ENCODE results near the gene GRAMD2A.
A peak's percentile ranks its signal among the peaks of the same experiment; 100 is the strongest.

GRAMD2A gene

GRCh38 chr15:72197460-72198355 is at the start of gene GRAMD2A:
Gene GRAMD2A (minus strand): TSS chr15:72197787.
- DNase-seq (ENCODE audit: low read depth in 2 of 3, low spot score in 1 of 3) = peak; percentile 19 to 21 (median 20)

- no peak for DNase-seq (ENCODE audit: low read depth in 2 of 3, low spot score in 1 of 3)
Measured at GRCh38 chr15:72242775-72243370, 45.3 kb upstream of the GRAMD2A start.

GRCh38 chr15:72239652-72240051 is 42.1 kb upstream of the GRAMD2A start:
- DNase-seq (ENCODE audit: low read depth in 2 of 3, low spot score in 1 of 3) = no peak

GRCh38 chr15:72238586-72238985 is 41.0 kb upstream of the GRAMD2A start:
- DNase-seq (ENCODE audit: low read depth in 2 of 3, low spot score in 1 of 3) = no peak

GRCh38 chr15:72237853-72238224 is 40.3 kb upstream of the GRAMD2A start:
- DNase-seq (ENCODE audit: low read depth in 2 of 3, low spot score in 1 of 3) = no peak

- peak; percentile 73 to 77 (median 77) for DNase-seq (ENCODE audit: low read depth in 2 of 3, low spot score in 1 of 3)
Measured at GRCh38 chr15:72237029-72237852, 39.7 kb upstream of the GRAMD2A start.

- DNase-seq (ENCODE audit: low read depth in 2 of 3, low spot score in 1 of 3) = no peak
Measured at GRCh38 chr15:72236381-72237003, 38.9 kb upstream of the GRAMD2A start.

GRCh38 chr15:72235298-72235697 is 37.7 kb upstream of the GRAMD2A start:
- DNase-seq (ENCODE audit: low read depth in 2 of 3, low spot score in 1 of 3) = no peak

- DNase-seq (ENCODE audit: low read depth in 2 of 3, low spot score in 1 of 3) = no peak
Measured at GRCh38 chr15:72233769-72234168, 36.2 kb upstream of the GRAMD2A start.

- DNase-seq (ENCODE audit: low read depth in 2 of 3, low spot score in 1 of 3) = peak in 1 of 3 donors; percentile 33
Measured at GRCh38 chr15:72231833-72232478, 34.4 kb upstream of the GRAMD2A start.

GRCh38 chr15:72231066-72231832 is 33.7 kb upstream of the GRAMD2A start, which contains the start of gene PKM:
Gene PKM (minus strand): TSS chr15:72231190. CDS start chr15:72219097, 12,093 bp downstream.
- peak; percentile 97 to 98 (median 98) for DNase-seq (ENCODE audit: low read depth in 2 of 3, low spot score in 1 of 3)

- DNase-seq (ENCODE audit: low read depth in 2 of 3, low spot score in 1 of 3) = peak; percentile 85 to 93 (median 88)
Measured at GRCh38 chr15:72230197-72231065, 32.8 kb upstream of the GRAMD2A start.

GRCh38 chr15:72229947-72230196 is 32.3 kb upstream of the GRAMD2A start:
- DNase-seq (ENCODE audit: low read depth in 2 of 3, low spot score in 1 of 3) = no peak

- DNase-seq (ENCODE audit: low read depth in 2 of 3, low spot score in 1 of 3) = peak in 2 of 3 donors; percentile 23 to 26
Measured at GRCh38 chr15:72229076-72229946, 31.7 kb upstream of the GRAMD2A start.

- DNase-seq (ENCODE audit: low read depth in 2 of 3, low spot score in 1 of 3) = peak in 1 of 3 donors; percentile 19
Measured at GRCh38 chr15:72227720-72228119, 30.1 kb upstream of the GRAMD2A start.

- DNase-seq (ENCODE audit: low read depth in 2 of 3, low spot score in 1 of 3) = peak; percentile 47 to 54 (median 52)
Measured at GRCh38 chr15:72227192-72227586, 29.6 kb upstream of the GRAMD2A start.

GRCh38 chr15:72223278-72223677 is 25.7 kb upstream of the GRAMD2A start:
- DNase-seq (ENCODE audit: low read depth in 2 of 3, low spot score in 1 of 3) = no peak

- no peak for DNase-seq (ENCODE audit: low read depth in 2 of 3, low spot score in 1 of 3)
Measured at GRCh38 chr15:72222393-72222792, 24.8 kb upstream of the GRAMD2A start.

Measured in stimulated activated CD4-positive, alpha-beta T cell treated with anti-CD3 and anti-CD28 coated beads, Interleukin-12 subunit alpha, Interleukin-12 subunit beta, amount 100 ng/mL, for 48 hours (primary cell).